Activated naive CD4-positive, alpha-beta T cell treated with anti-CD3 and anti-CD28 coated beads, Interleukin-2, amount 50 U/mL, for 24 hours (primary cell): ENCODE data around the gene ZNF22.
"Not testable (repeated sequence)": the region's sequence is repeated elsewhere in the genome, so short reads cannot be mapped to it uniquely, and the experiment has no call there.

Source experiments
- H3K27ac Mint-ChIP-seq: one replicate; pipeline ENCODE4 v1.8.0; 2021; ENCODE audit warnings: mild to moderate bottlenecking, mixed read lengths
- H3K27me3 Mint-ChIP-seq: one replicate; pipeline ENCODE4 v1.8.0; 2021; ENCODE audit warnings: mixed read lengths
- H3K36me3 Mint-ChIP-seq: one replicate; pipeline ENCODE4 v1.8.0; 2021; ENCODE audit warnings: mixed read lengths
- H3K4me1 Mint-ChIP-seq: one replicate; pipeline ENCODE4 v1.8.0; 2021; ENCODE audit warnings: mixed read lengths
- H3K4me3 Mint-ChIP-seq: one replicate; pipeline ENCODE4 v1.8.0; 2021; ENCODE audit warnings: mild to moderate bottlenecking, mixed read lengths
- H3K9me3 Mint-ChIP-seq: one replicate; pipeline ENCODE4 v1.8.0; 2021; ENCODE audit warnings: mixed read lengths

Gene ZNF22

DNA sequence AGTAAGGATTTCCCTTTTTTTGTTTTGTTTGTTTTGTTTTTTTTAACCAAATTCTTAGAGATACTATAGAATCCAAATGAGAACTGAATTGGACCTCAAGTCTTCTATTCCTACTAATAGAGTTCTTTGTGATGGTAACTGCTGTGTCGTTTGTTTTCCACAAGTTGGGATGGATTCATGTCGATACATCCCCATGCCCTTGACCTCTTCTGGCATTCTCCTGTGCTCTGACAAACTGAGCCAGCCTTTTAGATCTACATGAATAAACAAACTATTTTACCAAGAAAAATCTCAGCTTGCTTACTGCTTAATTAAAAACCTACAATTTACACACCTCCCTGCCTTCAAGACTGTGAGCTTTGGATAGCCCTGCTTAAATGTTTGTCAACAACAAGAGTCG is 3.9 kb downstream of the ZNF22 start:
- Mint-ChIP-seq H3K27ac (no peak overlapping the region), H3K4me3 (no peak overlapping the region), H3K36me3 (peaks cover 42% of the 10 kb centered on the region), H3K4me1 (peaks cover 28% of the 10 kb centered on the region), H3K9me3 (peaks cover 16% of the 10 kb centered on the region), H3K27me3 (no peaks in the 10 kb centered on the region)

GRCh38 chr10:45005284-45005683 is 4.6 kb downstream of the ZNF22 start:
- Mint-ChIP-seq H3K27me3 (no peaks in the 10 kb centered on the region), H3K36me3 (peaks cover 38% of the 10 kb centered on the region), H3K27ac (no peak overlapping the region), H3K4me1 (peaks cover 22% of the 10 kb centered on the region), H3K4me3 (no peak overlapping the region), H3K9me3 (peaks cover 10% of the 10 kb centered on the region)

GRCh38 chr10:45006276-45007030 is 5.7 kb downstream of the ZNF22 start:
- Mint-ChIP-seq H3K4me1 (peaks cover 16% of the 10 kb centered on the region), H3K9me3 (peaks cover 9% of the 10 kb centered on the region), H3K4me3 (no peak overlapping the region), H3K36me3 (peaks cover 38% of the 10 kb centered on the region), H3K27ac (no peak overlapping the region), H3K27me3 (no peaks in the 10 kb centered on the region)

GRCh38 chr10:45008524-45009161 is 7.9 kb downstream of the ZNF22 start:
- Mint-ChIP-seq H3K4me1 (peaks cover 3% of the 10 kb centered on the region), H3K27ac (no peak overlapping the region), H3K27me3 (no peaks in the 10 kb centered on the region), H3K36me3 (peaks cover 21% of the 10 kb centered on the region), H3K9me3 (peaks cover 4% of the 10 kb centered on the region), H3K4me3 (no peak overlapping the region)

DNA sequence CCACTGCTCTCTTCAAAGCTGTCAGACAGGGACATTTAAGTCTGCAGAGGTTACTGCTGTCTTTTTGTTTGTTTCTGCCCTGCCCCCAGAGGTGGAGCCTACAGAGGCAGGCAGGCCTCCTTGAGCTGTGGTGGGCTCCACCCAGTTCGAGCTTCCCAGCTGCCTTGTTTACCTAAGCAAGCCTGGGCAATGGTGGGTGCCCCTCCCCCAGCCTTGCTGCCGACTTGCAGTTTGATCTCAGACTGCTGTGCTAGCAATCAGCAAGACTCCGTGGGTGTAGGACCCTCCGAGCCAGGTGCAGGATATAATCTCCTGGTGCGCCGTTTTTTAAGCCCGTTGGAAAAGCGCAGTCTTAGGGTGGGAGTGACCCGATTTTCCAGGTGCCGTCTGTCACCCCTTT is 13.8 kb downstream of the ZNF22 start:
- H3K9me3 Mint-ChIP-seq, H3K4me3 Mint-ChIP-seq, H3K4me1 Mint-ChIP-seq, H3K27me3 Mint-ChIP-seq, H3K27ac Mint-ChIP-seq, H3K36me3 Mint-ChIP-seq: not testable (repeated sequence)

- Mint-ChIP-seq H3K4me1 (no peaks in the 10 kb centered on the region), H3K27me3 (peaks cover 6% of the 10 kb centered on the region), H3K4me3 (no peak overlapping the region), H3K9me3 (no peaks in the 10 kb centered on the region), H3K27ac (no peak overlapping the region), H3K36me3 (no peaks in the 10 kb centered on the region)
Observed at GRCh38 chr10:45015590-45015989, 14.9 kb downstream of the ZNF22 start.

DNA sequence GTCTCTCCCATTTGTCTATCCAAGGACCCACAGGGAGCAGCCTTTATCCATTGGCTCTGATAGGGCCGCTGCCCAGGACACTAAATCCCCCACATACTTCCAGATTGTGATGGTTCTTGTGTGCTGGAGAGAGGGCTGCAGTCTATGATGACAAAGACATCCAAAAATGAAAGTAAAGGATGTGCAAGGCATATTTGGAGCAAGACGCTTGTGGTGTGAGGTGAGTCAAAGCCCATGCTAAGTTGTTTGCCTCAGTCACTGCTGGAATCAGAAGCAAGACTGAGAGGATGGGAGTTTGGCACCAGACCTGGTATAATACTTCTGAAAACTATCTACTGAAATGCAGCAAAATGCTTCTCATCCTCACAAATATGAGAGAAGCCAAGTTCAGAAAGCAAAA is 22.7 kb downstream of the ZNF22 start:
- H3K4me3 Mint-ChIP-seq: no peak overlapping the region
- no peaks in the 10 kb centered on the region for H3K4me1 Mint-ChIP-seq
- H3K9me3 Mint-ChIP-seq: peaks cover 12% of the 10 kb centered on the region
- no peak overlapping the region for H3K27ac Mint-ChIP-seq
- H3K36me3 Mint-ChIP-seq: peaks cover 4% of the 10 kb centered on the region
- peaks cover 2% of the 10 kb centered on the region for H3K27me3 Mint-ChIP-seq

DNA sequence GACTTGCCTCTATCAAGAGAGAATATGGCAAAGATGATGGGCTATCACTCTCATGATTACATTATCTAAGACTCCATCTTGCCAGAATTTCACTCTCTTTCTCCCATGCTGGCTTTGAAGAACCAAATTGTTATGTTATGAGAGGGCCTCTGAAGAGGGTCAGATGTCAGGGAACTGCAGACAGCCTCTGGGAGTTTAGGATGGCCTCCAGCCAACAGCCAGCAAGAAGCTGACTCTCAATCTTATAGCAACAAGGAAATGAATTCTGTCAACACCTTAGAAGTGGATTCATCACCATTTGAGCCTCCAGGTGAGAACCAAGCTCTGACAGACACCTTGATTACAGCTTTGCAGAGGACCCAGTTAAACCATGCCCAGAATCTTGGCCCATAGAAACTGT is 33.6 kb downstream of the ZNF22 start:
- H3K4me3 Mint-ChIP-seq: no peak overlapping the region
- H3K4me1 Mint-ChIP-seq: no peaks in the 10 kb centered on the region
- H3K36me3 Mint-ChIP-seq: peaks cover 8% of the 10 kb centered on the region
- H3K27me3 Mint-ChIP-seq: peaks cover 6% of the 10 kb centered on the region
- H3K27ac Mint-ChIP-seq: no peak overlapping the region
- H3K9me3 Mint-ChIP-seq: peaks cover 21% of the 10 kb centered on the region

DNA sequence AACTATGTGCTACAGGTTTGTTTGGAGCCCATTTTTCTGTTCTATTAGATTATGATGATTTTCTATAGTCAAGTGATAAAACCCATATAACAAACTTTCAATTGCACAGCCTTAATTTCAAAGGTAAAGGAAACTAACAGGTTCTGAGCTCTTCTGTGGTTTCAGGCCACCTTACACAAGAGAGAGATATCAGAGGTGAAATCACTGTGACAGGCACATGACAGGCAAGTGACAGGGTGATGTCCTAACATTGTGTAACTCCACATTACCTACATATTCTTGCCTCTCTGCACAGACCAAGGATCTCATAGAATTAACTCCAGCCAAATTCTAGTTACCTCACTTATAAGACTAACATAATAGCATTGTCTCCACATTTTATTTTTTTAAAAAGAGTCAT is 35.0 kb downstream of the ZNF22 start:
- Mint-ChIP-seq H3K4me1 (no peaks in the 10 kb centered on the region), H3K27ac (no peak overlapping the region), H3K27me3 (peaks cover 8% of the 10 kb centered on the region), H3K9me3 (peaks cover 10% of the 10 kb centered on the region), H3K36me3 (peaks cover 5% of the 10 kb centered on the region), H3K4me3 (no peak overlapping the region)

- H3K27ac Mint-ChIP-seq: no peak overlapping the region
- H3K9me3 Mint-ChIP-seq: no peaks in the 10 kb centered on the region
- H3K36me3 Mint-ChIP-seq: no peaks in the 10 kb centered on the region
- no peaks in the 10 kb centered on the region for H3K4me1 Mint-ChIP-seq
- H3K4me3 Mint-ChIP-seq: no peak overlapping the region
- peaks cover 3% of the 10 kb centered on the region for H3K27me3 Mint-ChIP-seq
Observed at GRCh38 chr10:45040921-45041542, 40.3 kb downstream of the ZNF22 start.

DNA sequence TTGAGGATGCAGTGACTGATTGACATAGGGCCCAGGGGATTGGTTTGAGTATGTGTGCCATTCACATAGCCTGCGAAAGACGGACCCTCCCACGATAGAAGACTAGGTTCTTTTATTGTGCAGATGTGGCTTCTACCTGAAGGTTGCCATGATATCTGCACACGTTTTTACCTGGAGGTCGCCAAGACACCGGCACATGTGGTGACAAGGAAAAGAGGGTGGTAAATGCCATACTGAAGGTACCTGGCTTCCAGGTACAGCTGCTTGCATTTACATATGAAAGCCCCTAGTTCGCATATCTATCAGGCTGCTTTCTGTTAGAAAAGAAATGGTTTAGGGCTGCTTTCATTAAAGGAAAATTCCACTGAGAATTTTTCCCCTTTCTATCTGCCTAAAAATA is 43.6 kb downstream of the ZNF22 start:
- no peak overlapping the region for H3K4me3 Mint-ChIP-seq
- H3K27me3 Mint-ChIP-seq: peaks cover 5% of the 10 kb centered on the region
- no peaks in the 10 kb centered on the region for H3K36me3 Mint-ChIP-seq
- H3K27ac Mint-ChIP-seq: no peak overlapping the region
- peaks cover 5% of the 10 kb centered on the region for H3K9me3 Mint-ChIP-seq
- H3K4me1 Mint-ChIP-seq: no peaks in the 10 kb centered on the region

- Mint-ChIP-seq H3K9me3 (peaks cover 6% of the 10 kb centered on the region), H3K27me3 (peaks cover 14% of the 10 kb centered on the region), H3K4me3 (no peak overlapping the region), H3K4me1 (no peaks in the 10 kb centered on the region), H3K27ac (no peak overlapping the region), H3K36me3 (peaks cover 2% of the 10 kb centered on the region)
Observed at GRCh38 chr10:45050551-45051235, 50.0 kb downstream of the ZNF22 start.

DNA sequence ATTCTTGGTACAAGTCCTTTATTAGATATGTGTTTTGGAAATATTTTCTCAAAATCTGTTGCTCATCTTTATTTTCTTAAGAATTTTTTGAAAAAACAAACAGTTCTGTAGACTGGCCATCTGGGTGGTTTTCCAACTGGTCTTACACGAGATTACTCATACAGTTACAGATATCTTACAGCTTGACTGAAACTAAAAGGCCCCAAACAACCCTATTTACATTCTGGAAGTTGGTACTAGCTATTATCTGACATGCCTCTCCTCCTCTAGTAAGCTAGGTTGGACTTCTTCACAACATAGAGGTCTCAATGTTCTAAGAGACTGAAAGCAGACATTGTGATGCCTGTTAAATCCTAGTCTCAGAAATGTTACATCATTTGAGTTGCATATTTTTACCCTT is 52.0 kb downstream of the ZNF22 start:
- Mint-ChIP-seq H3K36me3 (peaks cover 2% of the 10 kb centered on the region), H3K27me3 (peaks cover 13% of the 10 kb centered on the region), H3K9me3 (peaks cover 6% of the 10 kb centered on the region), H3K4me3 (no peak overlapping the region), H3K27ac (no peak overlapping the region), H3K4me1 (no peaks in the 10 kb centered on the region)

DNA sequence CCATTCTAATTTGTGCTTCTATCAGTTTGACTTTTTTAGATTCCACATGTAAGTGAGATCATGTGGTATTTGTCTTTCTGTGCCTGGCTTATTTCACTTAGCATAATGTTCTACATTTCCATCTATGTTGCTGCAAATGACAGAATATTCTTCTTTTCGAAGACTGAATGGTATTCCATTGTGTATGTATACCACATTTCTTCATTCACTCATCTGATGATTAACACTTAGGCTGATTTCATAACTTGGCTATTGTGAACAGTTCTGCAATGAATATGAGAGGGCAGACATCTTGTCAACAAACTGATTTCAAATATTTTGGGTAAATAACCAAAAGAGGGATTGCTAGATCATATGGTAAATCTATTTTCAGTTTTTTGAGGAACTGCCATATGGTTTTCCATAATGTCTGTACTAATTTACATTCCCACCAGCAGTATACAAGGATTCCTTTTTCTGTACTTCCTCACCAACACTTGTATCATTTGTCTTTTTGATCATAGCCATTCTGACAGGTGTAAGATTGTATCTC is 52.9 kb downstream of the ZNF22 start:
- H3K4me3 Mint-ChIP-seq: no peak overlapping the region
- peaks cover 2% of the 10 kb centered on the region for H3K36me3 Mint-ChIP-seq
- no peaks in the 10 kb centered on the region for H3K4me1 Mint-ChIP-seq
- peaks cover 12% of the 10 kb centered on the region for H3K27me3 Mint-ChIP-seq
- no peak overlapping the region for H3K27ac Mint-ChIP-seq
- H3K9me3 Mint-ChIP-seq: peaks cover 6% of the 10 kb centered on the region
